Stimulated activated CD4-positive, alpha-beta T cell treated with anti-CD3 and anti-CD28 coated beads, Interleukin-2, amount 100 ng/mL, for 4 hours (primary cell): ENCODE data around the gene CCND3.

Experiments
- DNase-seq: peaks from one replicate; pipeline ENCODE4 v3.0.0-alpha.2; 2020; ENCODE audit warnings: low read depth

Gene CCND3

GRCh38 chr6:41941280-41942066, at the start of gene CCND3:
Gene CCND3 (minus strand): TSS chr6:41941808. CDS start chr6:41941649, 159 bp downstream.
- peak; percentile 74 for DNase-seq

- no peak for DNase-seq
Observed at GRCh38 chr6:41986339-41986738, 44.7 kb upstream of the CCND3 start.

GRCh38 chr6:41984623-41985022, 43.0 kb upstream of the CCND3 start:
- DNase-seq, result no peak

GRCh38 chr6:41976794-41977484, 35.3 kb upstream of the CCND3 start:
- DNase-seq, result peak; percentile 30

- DNase-seq, result no peak
Observed at GRCh38 chr6:41975276-41975675, 33.7 kb upstream of the CCND3 start.

GRCh38 chr6:41974281-41974825, 32.7 kb upstream of the CCND3 start:
- DNase-seq, result no peak

- no peak for DNase-seq
Observed at GRCh38 chr6:41972826-41973225, 31.2 kb upstream of the CCND3 start.

- DNase-seq, result peak; percentile 55
Observed at GRCh38 chr6:41970436-41970846, 28.8 kb upstream of the CCND3 start.

GRCh38 chr6:41967312-41968287, 26.0 kb upstream of the CCND3 start:
- DNase-seq, result no peak

- no peak for DNase-seq
Observed at GRCh38 chr6:41966961-41967311, 25.3 kb upstream of the CCND3 start.

GRCh38 chr6:41966214-41966920, 24.8 kb upstream of the CCND3 start:
- no peak for DNase-seq

- no peak for DNase-seq
Observed at GRCh38 chr6:41965429-41966213, 24.0 kb upstream of the CCND3 start.

GRCh38 chr6:41964201-41964887, 22.7 kb upstream of the CCND3 start:
- DNase-seq, result no peak

GRCh38 chr6:41963371-41963770, 21.8 kb upstream of the CCND3 start:
- DNase-seq, result no peak

- DNase-seq, result no peak
Observed at GRCh38 chr6:41960028-41960427, 18.4 kb upstream of the CCND3 start.

- DNase-seq, result peak; percentile 29
Observed at GRCh38 chr6:41958022-41958856, 16.6 kb upstream of the CCND3 start.

GRCh38 chr6:41957117-41957516, 15.5 kb upstream of the CCND3 start:
- DNase-seq, result no peak

- no peak for DNase-seq
Observed at GRCh38 chr6:41955412-41955811, 13.8 kb upstream of the CCND3 start.

- DNase-seq, result no peak
Observed at GRCh38 chr6:41954668-41955067, 13.1 kb upstream of the CCND3 start.
